ENCODE measurements around the gene C16orf86. TPM values are rescaled to one million over a fixed set of nuclear protein-coding genes. Genes with fewer than 3 reads are reported as not detected.

Gene C16orf86
- total and polyA plus RNA-seq, 2 donors (not counting 1 experiment from before 2014, with no cell fraction given), result 0.73 to 9.2 TPM

GRCh38 chr16:67655363-67655762 lies 11.3 kb upstream of the C16orf86 start:
- peaks cover 2% of the 10 kb centered on the region for H4K20me1 ChIP-seq (ENCODE audit: control insufficient read depth, extremely low read depth, insufficient read depth, low read length)
- H3K9ac ChIP-seq (ENCODE audit: insufficient read depth, low read length), result no peak overlapping the region
- no peak overlapping the region for H3K4me2 ChIP-seq (ENCODE audit: extremely low read depth, insufficient read depth, low read length)
- no peak overlapping the region for H3K4me3 ChIP-seq (replicated peaks in 1 of 4; ENCODE audit: control extremely low read depth in 1 of 4, insufficient read depth in 1 of 4, low read depth in 3 of 4, low read length in 4 of 4)
- peaks cover 5% of the 10 kb centered on the region for H3K4me1 ChIP-seq (ENCODE audit: control insufficient read depth, extremely low read depth, insufficient read depth, low read length)
- no peak for DNase-seq (ENCODE audit: low read depth in 2 of 2)
- no peak overlapping the region for H3K27ac ChIP-seq (ENCODE audit: insufficient read depth, low read length)
- TF ChIP-seq CTCF (conservative IDR thresholded peaks at IDR 0.05 in 1 of 2, IDR thresholded peaks at IDR 0.05 in 1 of 2; ENCODE audit: low read depth in 1 of 2, low read length in 2 of 2), result no peak
- no peak for TF ChIP-seq EZH2 (IDR thresholded peaks at IDR 0.05; ENCODE audit: low read length, missing control alignments)
- H3K79me2 ChIP-seq (ENCODE audit: control insufficient read depth, insufficient read depth, low read length), result no peaks in the 10 kb centered on the region
- peaks cover 4% of the 10 kb centered on the region for H3K36me3 ChIP-seq (ENCODE audit: control insufficient read depth, insufficient read depth, low read length)
- H3K27me3 ChIP-seq (ENCODE audit: control insufficient read depth, insufficient read depth, low read length), result peaks cover 21% of the 10 kb centered on the region
- H2AFZ ChIP-seq (ENCODE audit: low read length), result no peak overlapping the region
- no peaks in the 10 kb centered on the region for H3K9me3 ChIP-seq (ENCODE audit: control insufficient read depth, insufficient read depth, low read depth, low read length)

- Histone ChIP-seq H3K27me3 (ENCODE audit: control insufficient read depth, insufficient read depth, low read length) (peaks cover 18% of the 10 kb centered on the region), H3K9me3 (ENCODE audit: control insufficient read depth, insufficient read depth, low read depth, low read length) (no peaks in the 10 kb centered on the region), H3K4me2 (ENCODE audit: extremely low read depth, insufficient read depth, low read length) (no peak overlapping the region), H3K4me3 (replicated peaks in 1 of 4; ENCODE audit: control extremely low read depth in 1 of 4, insufficient read depth in 1 of 4, low read depth in 3 of 4, low read length in 4 of 4) (no peak overlapping the region), H3K79me2 (ENCODE audit: control insufficient read depth, insufficient read depth, low read length) (no peaks in the 10 kb centered on the region), H4K20me1 (ENCODE audit: control insufficient read depth, extremely low read depth, insufficient read depth, low read length) (peaks cover 2% of the 10 kb centered on the region), H3K36me3 (ENCODE audit: control insufficient read depth, insufficient read depth, low read length) (peaks cover 4% of the 10 kb centered on the region), H2AFZ (ENCODE audit: low read length) (no peak overlapping the region), H3K9ac (ENCODE audit: insufficient read depth, low read length) (no peak overlapping the region), H3K4me1 (ENCODE audit: control insufficient read depth, extremely low read depth, insufficient read depth, low read length) (peaks cover 8% of the 10 kb centered on the region), H3K27ac (ENCODE audit: insufficient read depth, low read length) (no peak overlapping the region)
- no peak for DNase-seq (ENCODE audit: low read depth in 2 of 2)
- TF ChIP-seq EZH2 (IDR thresholded peaks at IDR 0.05; ENCODE audit: low read length, missing control alignments), result no peak
- no peak for TF ChIP-seq CTCF (conservative IDR thresholded peaks at IDR 0.05 in 1 of 2, IDR thresholded peaks at IDR 0.05 in 1 of 2; ENCODE audit: low read depth in 1 of 2, low read length in 2 of 2)
These were observed 10.1 kb upstream of the C16orf86 start for GRCh38 chr16:67656344-67657016.

- Histone ChIP-seq H3K79me2 (ENCODE audit: control insufficient read depth, insufficient read depth, low read length) (no peaks in the 10 kb centered on the region), H3K27me3 (ENCODE audit: control insufficient read depth, insufficient read depth, low read length) (peaks cover 12% of the 10 kb centered on the region), H3K36me3 (ENCODE audit: control insufficient read depth, insufficient read depth, low read length) (peaks cover 6% of the 10 kb centered on the region), H3K4me1 (ENCODE audit: control insufficient read depth, extremely low read depth, insufficient read depth, low read length) (peaks cover 8% of the 10 kb centered on the region), H3K27ac (ENCODE audit: insufficient read depth, low read length) (no peak overlapping the region), H4K20me1 (ENCODE audit: control insufficient read depth, extremely low read depth, insufficient read depth, low read length) (peaks cover 2% of the 10 kb centered on the region), H3K9me3 (ENCODE audit: control insufficient read depth, insufficient read depth, low read depth, low read length) (no peaks in the 10 kb centered on the region), H3K9ac (ENCODE audit: insufficient read depth, low read length) (no peak overlapping the region), H3K4me3 (replicated peaks in 1 of 4; ENCODE audit: control extremely low read depth in 1 of 4, insufficient read depth in 1 of 4, low read depth in 3 of 4, low read length in 4 of 4) (no peak overlapping the region), H2AFZ (ENCODE audit: low read length) (no peak overlapping the region), H3K4me2 (ENCODE audit: extremely low read depth, insufficient read depth, low read length) (no peak overlapping the region)
- TF ChIP-seq EZH2 (IDR thresholded peaks at IDR 0.05; ENCODE audit: low read length, missing control alignments) (no peak), CTCF (conservative IDR thresholded peaks at IDR 0.05 in 1 of 2, IDR thresholded peaks at IDR 0.05 in 1 of 2; ENCODE audit: low read depth in 1 of 2, low read length in 2 of 2) (no peak)
- DNase-seq (ENCODE audit: low read depth in 2 of 2), result no peak
These were observed 9.5 kb upstream of the C16orf86 start for GRCh38 chr16:67657017-67657608.

Data from fibroblast of lung (primary cell).